ENCODE measurements around the gene ADORA2A. TPM values are rescaled to one million over a fixed set of nuclear protein-coding genes. Genes with fewer than 3 reads are reported as not detected.
A peak's percentile ranks its signal among the peaks of the same experiment; 100 is the strongest.

ADORA2A gene
- total and polyA plus RNA-seq, 2 of the 13 experiments (the other 11 are each of a cell fraction or from before 2014, with no cell fraction given) = 3.3 to 5.0 TPM

- peak; percentile 37; the same call in 1 of the 2 replicates for TF ChIP-seq SALL1 (CRISPR knock-in tag; IDR thresholded peaks at IDR 0.05)
- TF ChIP-seq NR3C1 (CRISPR knock-in tag; IDR thresholded peaks at IDR 0.05) = no peak
- peak; percentile 43; the same call in 1 of the 2 replicates for TF ChIP-seq SOX13 (IDR thresholded peaks at IDR 0.05)
- TF ChIP-seq SOX13 (CRISPR knock-in tag; conservative IDR thresholded peaks at IDR 0.05 in 1 of 2, IDR thresholded peaks at IDR 0.05 in 1 of 2) = peak in 1 of 2 experiments; percentile 90; a peak in 2 of 4 replicates
- TF ChIP-seq PAF1 (CRISPR knock-in tag; IDR thresholded peaks at IDR 0.05) = no peak
- TF ChIP-seq CC2D1A (CRISPR knock-in tag; IDR thresholded peaks at IDR 0.05) = no peak
- no peak for TF ChIP-seq LCORL (IDR thresholded peaks at IDR 0.05)
- peak; percentile 25; the same call in 1 of the 2 replicates for TF ChIP-seq LCORL (CRISPR knock-in tag; IDR thresholded peaks at IDR 0.05)
- TF ChIP-seq GABPA (IDR thresholded peaks at IDR 0.05; ENCODE audit: low read depth, low read length) = no peak
- no peak for TF ChIP-seq GABPA (CRISPR knock-in tag; IDR thresholded peaks at IDR 0.05; ENCODE audit: low read depth)
- no peak for TF ChIP-seq DMAP1 (CRISPR knock-in tag; IDR thresholded peaks at IDR 0.05)
- no peak for TF ChIP-seq ZNF180 (CRISPR knock-in tag; IDR thresholded peaks at IDR 0.05; ENCODE audit: borderline replicate concordance, low read depth)
- no peak for TF ChIP-seq TARDBP (CRISPR knock-in tag; IDR thresholded peaks at IDR 0.05)
- no peak for TF ChIP-seq ZNF616 (CRISPR knock-in tag; IDR thresholded peaks at IDR 0.05; ENCODE audit: low read depth)
- TF ChIP-seq PRDM15 (CRISPR knock-in tag; IDR thresholded peaks at IDR 0.05) = peak; percentile 96
- no peak for TF ChIP-seq JDP2 (CRISPR knock-in tag; IDR thresholded peaks at IDR 0.05; ENCODE audit: borderline replicate concordance)
- peak; percentile 34; the same call in 1 of the 2 replicates for TF ChIP-seq ZGPAT (CRISPR knock-in tag; IDR thresholded peaks at IDR 0.05)
- no peak for TF ChIP-seq SMYD3 (CRISPR knock-in tag; IDR thresholded peaks at IDR 0.05)
- peak; percentile 21 for TF ChIP-seq STAG1 (CRISPR knock-in tag; IDR thresholded peaks at IDR 0.05)
- no peak; the same call in 1 of the 2 replicates for TF ChIP-seq ZBTB7A (CRISPR knock-in tag; IDR thresholded peaks at IDR 0.05)
- TF ChIP-seq KLF13 (CRISPR knock-in tag; IDR thresholded peaks at IDR 0.05) = no peak
- no peak for TF ChIP-seq IKZF5 (CRISPR knock-in tag; IDR thresholded peaks at IDR 0.05)
- no peak for TF ChIP-seq ZNF737 (CRISPR knock-in tag; IDR thresholded peaks at IDR 0.05; ENCODE audit: borderline replicate concordance)
- TF ChIP-seq SNAI1 (CRISPR knock-in tag; IDR thresholded peaks at IDR 0.05; ENCODE audit: borderline replicate concordance) = no peak
- TF ChIP-seq TCF7 (IDR thresholded peaks at IDR 0.05; ENCODE audit: low read depth) = 0 out of 2 replicates have a peak, but pooled peaks have one; percentile 12
- no peak for TF ChIP-seq ZNF768 (CRISPR knock-in tag; IDR thresholded peaks at IDR 0.05)
- TF ChIP-seq RARA (CRISPR knock-in tag; IDR thresholded peaks at IDR 0.05) = 0 out of 2 replicates have a peak, but pooled peaks have one; percentile 32
Measured at GRCh38 chr22:24420072-24420976, 7.1 kb upstream of the ADORA2A start (continued).

All from HepG2 (cell line).